Mucosa of rectum (tissue), 2 donors: ENCODE results near the gene ARHGEF11.

Experiments
- H3K27ac ChIP-seq, 2 donors: one replicate each; pipeline ENCODE4 v1.7.0; 2013; ENCODE audit warnings: inconsistent platforms in 2 of 2, low read depth in 2 of 2, low read length in 2 of 2
- H3K27me3 ChIP-seq, 2 donors: one replicate each; pipeline ENCODE4 v1.7.0; 2013; ENCODE audit warnings: low read length in 2 of 2; ENCODE audit not compliant: control insufficient read depth in 2 of 2, insufficient read depth in 2 of 2
- H3K36me3 ChIP-seq, 2 donors: one replicate each; pipeline ENCODE4 v1.7.0; 2013; ENCODE audit warnings: low read length in 2 of 2; ENCODE audit not compliant: control insufficient read depth in 2 of 2, insufficient read depth in 2 of 2
- H3K4me1 ChIP-seq, 2 donors: one replicate each; pipeline ENCODE4 v1.7.0; 2013; ENCODE audit warnings: low read length in 2 of 2, mild to moderate bottlenecking in 1 of 2; ENCODE audit not compliant: control insufficient read depth in 2 of 2, insufficient read depth in 2 of 2
- H3K4me3 ChIP-seq, 2 donors: one replicate each; pipeline ENCODE4 v1.7.0; 2013; ENCODE audit warnings: low read length in 2 of 2
- H3K9ac ChIP-seq, 2 donors: one replicate each; pipeline ENCODE4 v1.7.0; 2013; ENCODE audit warnings: low read length in 2 of 2, low read depth in 1 of 2, mild to moderate bottlenecking in 1 of 2
- H3K9me3 ChIP-seq, 2 donors: one replicate each; pipeline ENCODE4 v1.7.0; 2013; ENCODE audit warnings: low read length in 2 of 2; ENCODE audit not compliant: control insufficient read depth in 2 of 2
- donor health status: healthy.
- donor health status: Normal muscosa, but diverticular disease.

The ARHGEF11 gene

GRCh38 chr1:156938813-156939212, 106.7 kb downstream of the ARHGEF11 start:
- Histone ChIP-seq H3K27me3 (no peaks in the 10 kb centered on the region), H3K4me1 (no peaks in the 10 kb centered on the region), H3K9ac (no peak overlapping the region), H3K4me3 (no peak overlapping the region), H3K36me3 (peaks cover 64 to 71% of the 10 kb centered on the region in 2 donors), H3K9me3 (no peaks in the 10 kb centered on the region), H3K27ac (no peak overlapping the region)

DNA sequence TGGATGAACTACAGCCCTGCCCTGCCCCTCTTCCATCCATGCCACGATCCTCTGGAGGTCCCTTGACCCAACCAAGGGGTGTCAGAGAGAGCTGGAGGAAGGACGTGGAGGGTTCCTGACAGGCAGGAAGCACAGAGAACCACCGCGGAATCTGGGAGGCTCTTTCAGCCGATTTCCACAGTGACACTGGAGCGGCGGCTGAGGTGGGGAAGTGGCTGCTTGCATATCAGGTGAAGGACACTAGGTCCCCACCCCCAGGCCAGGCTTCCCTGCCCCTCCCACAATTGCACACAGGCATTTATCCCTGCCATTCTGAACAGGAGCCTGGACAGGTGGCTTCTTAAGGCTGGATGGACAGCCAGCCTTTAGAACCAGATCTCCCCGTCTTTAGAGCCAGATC, 107.7 kb downstream of the ARHGEF11 start:
- Histone ChIP-seq H3K4me1 (no peaks in the 10 kb centered on the region), H3K27me3 (no peaks in the 10 kb centered on the region), H3K9ac (no peak overlapping the region), H3K4me3 (no peak overlapping the region), H3K9me3 (no peaks in the 10 kb centered on the region), H3K36me3 (peaks cover 58 to 65% of the 10 kb centered on the region in 2 donors), H3K27ac (no peak overlapping the region)

DNA sequence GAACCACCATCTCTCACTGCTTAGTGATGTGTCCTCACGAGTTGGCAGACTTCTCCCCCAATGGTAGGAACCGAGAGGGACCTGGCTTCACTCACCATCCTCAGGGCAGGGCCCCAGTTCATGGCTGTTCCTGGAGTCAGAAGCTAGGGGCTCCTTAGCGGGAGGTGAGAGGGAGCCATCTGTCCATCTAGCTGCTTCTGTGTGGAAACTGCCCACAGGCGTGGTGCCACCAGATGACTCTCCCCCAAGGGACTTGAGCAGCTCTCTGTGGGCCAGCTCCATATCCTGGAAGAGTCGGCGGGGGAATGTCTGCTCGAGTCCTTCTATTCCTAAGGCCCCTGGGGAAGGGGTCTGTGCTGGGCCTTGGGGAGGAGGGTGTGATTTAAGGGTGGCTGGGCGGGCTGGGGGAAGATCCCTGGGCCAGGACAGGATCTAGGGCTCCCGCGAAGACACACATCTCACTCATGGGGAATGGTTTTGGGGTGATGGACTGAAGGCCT, 108.8 kb downstream of the ARHGEF11 start:
- Histone ChIP-seq H3K27ac (no peak overlapping the region), H3K36me3 (peaks cover 48 to 56% of the 10 kb centered on the region in 2 donors), H3K4me3 (no peak overlapping the region)

DNA sequence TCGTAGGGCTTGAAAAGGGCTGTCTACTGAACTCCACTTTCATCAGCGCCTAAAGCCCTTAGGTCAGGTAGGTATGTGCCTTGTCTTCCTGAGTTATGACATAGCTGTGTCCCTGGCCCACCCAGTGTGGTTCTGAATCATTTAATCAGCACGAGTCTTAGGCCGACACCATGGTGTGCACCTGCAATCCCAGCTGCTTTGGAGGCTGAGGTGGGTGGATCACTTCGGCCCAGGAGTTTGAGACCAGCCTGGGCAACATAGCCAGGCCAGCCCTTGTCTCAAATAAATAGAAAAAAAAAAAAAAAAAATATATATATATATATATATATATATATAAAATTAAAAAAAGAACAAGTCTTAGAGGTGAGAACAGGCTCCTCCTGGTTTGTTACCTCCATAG, 109.4 kb downstream of the ARHGEF11 start:
- Histone ChIP-seq H3K9me3 (no peaks in the 10 kb centered on the region), H3K4me3 (no peak overlapping the region), H3K27ac (no peak overlapping the region), H3K9ac (no peak overlapping the region), H3K36me3 (peaks cover 43 to 51% of the 10 kb centered on the region in 2 donors), H3K27me3 (no peaks in the 10 kb centered on the region), H3K4me1 (peaks cover 0 to 6% of the 10 kb centered on the region in 2 donors)

More for the DNA sequence above, 108.8 kb downstream of the ARHGEF11 start:
- Histone ChIP-seq H3K27me3 (no peaks in the 10 kb centered on the region), H3K4me1 (peaks cover 0 to 1% of the 10 kb centered on the region in 2 donors), H3K9ac (no peak overlapping the region), H3K9me3 (no peaks in the 10 kb centered on the region)

DNA sequence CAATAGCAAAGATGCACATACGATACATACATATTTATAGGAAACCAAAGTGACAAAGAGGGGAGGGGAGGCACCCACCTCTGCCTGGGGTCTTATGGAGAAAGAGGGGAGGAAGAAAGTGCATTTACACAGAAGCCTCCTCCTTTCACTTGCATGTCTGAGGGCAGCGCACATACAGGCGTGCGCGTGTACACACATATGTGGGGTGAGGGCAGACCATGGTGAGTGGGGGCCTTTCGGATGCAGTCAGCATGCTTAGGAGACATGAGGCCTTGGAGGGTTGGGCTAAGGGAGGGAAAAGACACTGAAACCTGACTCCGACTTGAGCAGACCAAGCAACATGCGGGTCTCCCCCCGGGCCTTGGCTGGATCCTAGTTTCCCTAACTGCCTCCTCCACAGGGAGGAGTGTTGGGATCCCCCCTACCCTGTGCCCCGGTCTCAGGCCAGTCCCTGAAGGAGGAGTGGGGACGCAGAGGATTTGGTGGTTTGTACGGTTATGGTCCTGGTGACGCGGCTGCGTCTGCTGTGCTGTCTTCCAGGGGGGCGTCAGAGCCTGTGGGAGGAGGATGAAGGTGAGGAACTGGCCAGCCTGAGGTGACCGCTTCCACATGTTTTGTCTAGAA, 109.9 kb downstream of the ARHGEF11 start:
- Histone ChIP-seq H3K4me3 (no peak overlapping the region), H3K4me1 (peaks cover 0 to 6% of the 10 kb centered on the region in 2 donors), H3K27ac (no peak overlapping the region), H3K9ac (no peak overlapping the region), H3K36me3 (peaks cover 37 to 47% of the 10 kb centered on the region in 2 donors), H3K9me3 (no peaks in the 10 kb centered on the region), H3K27me3 (peaks cover 0 to under 1% of the 10 kb centered on the region in 2 donors)

DNA sequence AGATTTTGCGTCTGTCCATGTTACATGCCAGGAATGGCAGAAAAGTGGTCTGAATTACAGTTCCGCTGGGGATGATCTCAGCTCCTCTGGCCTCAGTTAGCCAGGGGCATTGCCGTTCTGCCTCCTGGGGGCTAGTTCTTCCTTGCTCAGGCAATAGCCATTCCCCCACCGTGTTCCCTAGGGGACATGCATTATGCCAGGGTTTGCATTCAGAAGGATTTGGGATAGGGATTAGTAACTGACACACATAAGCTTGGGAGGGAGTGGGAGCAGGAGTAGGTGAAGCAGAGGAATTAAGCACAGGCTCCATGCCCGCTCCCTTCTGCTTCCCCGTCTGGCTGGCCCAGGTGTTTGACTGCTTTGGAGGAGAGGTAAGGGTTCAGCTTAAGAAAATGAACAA, 112.4 kb downstream of the ARHGEF11 start:
- no peak overlapping the region for H3K27ac ChIP-seq

GRCh38 chr1:156931974-156932710, 113.4 kb downstream of the ARHGEF11 start:
- Histone ChIP-seq H3K27me3 (peaks cover 16 to 20% of the 10 kb centered on the region in 2 donors), H3K36me3 (peaks cover 5 to 17% of the 10 kb centered on the region in 2 donors), H3K4me1 (peaks cover 0 to 14% of the 10 kb centered on the region in 2 donors), H3K9ac (no peak overlapping the region), H3K27ac (no peak overlapping the region), H3K9me3 (no peaks in the 10 kb centered on the region), H3K4me3 (peak overlapping the region in 1 of 2 donors; percentile 17)

More for the DNA sequence above, 112.4 kb downstream of the ARHGEF11 start:
- Histone ChIP-seq H3K36me3 (peaks cover 15 to 24% of the 10 kb centered on the region in 2 donors), H3K9me3 (no peaks in the 10 kb centered on the region), H3K27me3 (peaks cover 10 to 15% of the 10 kb centered on the region in 2 donors), H3K4me1 (peaks cover 0 to 6% of the 10 kb centered on the region in 2 donors), H3K9ac (no peak overlapping the region), H3K4me3 (no peak overlapping the region)

DNA sequence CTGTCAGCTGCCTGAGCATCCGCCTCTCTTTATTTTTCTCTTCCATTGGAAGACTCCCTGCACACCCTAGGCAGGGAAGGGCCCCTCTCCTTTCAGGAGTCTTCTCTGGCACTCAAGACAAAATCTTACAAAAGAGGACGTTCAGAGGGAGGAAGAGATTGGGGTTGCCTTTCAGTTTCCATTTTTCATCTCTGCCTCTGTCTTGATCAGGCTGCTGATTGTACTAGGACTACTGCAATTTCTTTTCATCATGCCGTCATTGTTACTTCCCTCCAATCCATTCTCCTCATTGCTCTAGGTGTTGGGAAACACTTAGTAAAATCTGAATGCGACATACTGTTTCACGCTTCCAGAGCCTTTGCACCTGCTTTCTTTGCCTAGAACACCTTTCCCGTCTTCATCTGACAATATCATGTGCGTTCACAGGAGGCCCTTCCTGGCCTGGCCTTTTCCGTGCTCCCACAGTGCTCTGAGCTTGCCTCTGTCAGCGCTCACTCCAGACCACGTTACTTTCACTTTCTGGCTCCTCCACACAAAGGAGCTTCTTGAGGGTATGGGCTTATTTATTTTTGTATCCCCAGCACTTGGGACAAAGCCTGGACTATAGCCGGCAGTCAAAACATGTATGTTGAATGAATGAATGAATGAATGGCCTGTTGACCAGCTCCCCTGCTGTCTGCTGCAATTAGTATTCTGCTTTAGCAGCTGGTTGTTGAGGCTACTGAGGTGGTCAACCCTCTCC, 114.2 kb downstream of the ARHGEF11 start:
- H3K9me3 ChIP-seq: no peaks in the 10 kb centered on the region
- no peak overlapping the region for H3K27ac ChIP-seq
- H3K9ac ChIP-seq: no peak overlapping the region
- H3K4me1 ChIP-seq: peaks cover 0 to 14% of the 10 kb centered on the region in 2 donors
- H3K4me3 ChIP-seq: peak overlapping the region; percentile 22 to 35
- H3K27me3 ChIP-seq: peaks cover 21 to 24% of the 10 kb centered on the region in 2 donors
- H3K36me3 ChIP-seq: peaks cover 3 to 17% of the 10 kb centered on the region in 2 donors

DNA sequence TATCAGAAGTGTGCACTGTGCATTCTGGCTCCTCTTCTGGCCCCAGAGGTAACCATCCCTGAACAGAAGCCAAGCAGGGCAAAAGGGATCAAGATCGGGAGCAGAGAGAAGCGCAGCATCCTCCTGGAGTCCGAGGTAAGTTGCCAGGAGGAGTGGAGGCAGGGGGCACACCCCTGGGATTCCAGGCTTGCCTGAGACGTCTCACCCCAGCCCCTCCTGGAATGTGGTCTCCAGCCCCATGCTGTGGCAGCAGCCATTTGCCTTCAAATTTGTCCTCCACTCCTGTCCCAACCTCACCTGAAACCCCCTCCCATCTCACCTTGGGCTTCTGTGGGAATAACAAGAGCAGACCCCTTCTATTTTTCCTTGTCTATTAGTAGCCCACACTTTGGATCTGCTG, 115.1 kb downstream of the ARHGEF11 start:
- Histone ChIP-seq H3K27ac (no peak overlapping the region), H3K9me3 (no peaks in the 10 kb centered on the region), H3K9ac (no peak overlapping the region), H3K27me3 (peaks cover 29% of the 10 kb centered on the region in 2 donors), H3K36me3 (peaks cover 0 to 12% of the 10 kb centered on the region in 2 donors), H3K4me1 (peaks cover 0 to 14% of the 10 kb centered on the region in 2 donors), H3K4me3 (no peak overlapping the region)
